ENCODE data around the gene ARHGDIA.
A peak's percentile ranks its signal among the peaks of the same experiment; 100 is the strongest.
"Not testable (repeated sequence)": the region's sequence is repeated elsewhere in the genome, so short reads cannot be mapped to it uniquely, and the experiment has no call there.

DNA sequence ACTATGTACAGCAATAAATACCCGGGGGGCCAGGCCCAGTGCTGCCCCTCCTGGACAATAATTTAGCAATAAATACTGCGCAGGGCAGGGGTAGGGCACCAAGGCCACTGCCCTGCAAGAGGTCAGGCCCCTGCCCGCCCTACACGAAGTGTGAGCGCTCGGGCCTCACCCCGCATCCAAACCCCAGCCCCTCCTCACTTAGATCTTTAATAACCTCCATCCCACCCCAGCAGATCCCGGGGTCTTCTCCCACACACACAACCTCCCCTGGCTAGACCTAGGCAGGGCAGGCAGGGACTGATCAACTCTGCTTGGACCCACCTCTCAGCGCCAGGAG is 47.2 kb upstream of the ARHGDIA start:
- TF ChIP-seq POLR2A (IDR thresholded peaks at IDR 0.05) = not testable (repeated sequence)
- TF ChIP-seq, protein P1, sequence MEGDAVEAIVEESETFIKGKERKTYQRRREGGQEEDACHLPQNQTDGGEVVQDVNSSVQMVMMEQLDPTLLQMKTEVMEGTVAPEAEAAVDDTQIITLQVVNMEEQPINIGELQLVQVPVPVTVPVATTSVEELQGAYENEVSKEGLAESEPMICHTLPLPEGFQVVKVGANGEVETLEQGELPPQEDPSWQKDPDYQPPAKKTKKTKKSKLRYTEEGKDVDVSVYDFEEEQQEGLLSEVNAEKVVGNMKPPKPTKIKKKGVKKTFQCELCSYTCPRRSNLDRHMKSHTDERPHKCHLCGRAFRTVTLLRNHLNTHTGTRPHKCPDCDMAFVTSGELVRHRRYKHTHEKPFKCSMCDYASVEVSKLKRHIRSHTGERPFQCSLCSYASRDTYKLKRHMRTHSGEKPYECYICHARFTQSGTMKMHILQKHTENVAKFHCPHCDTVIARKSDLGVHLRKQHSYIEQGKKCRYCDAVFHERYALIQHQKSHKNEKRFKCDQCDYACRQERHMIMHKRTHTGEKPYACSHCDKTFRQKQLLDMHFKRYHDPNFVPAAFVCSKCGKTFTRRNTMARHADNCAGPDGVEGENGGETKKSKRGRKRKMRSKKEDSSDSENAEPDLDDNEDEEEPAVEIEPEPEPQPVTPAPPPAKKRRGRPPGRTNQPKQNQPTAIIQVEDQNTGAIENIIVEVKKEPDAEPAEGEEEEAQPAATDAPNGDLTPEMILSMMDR (IDR thresholded peaks at IDR 0.05) = peak in 2 of 12 donors; percentile 15 to 19

Measured in heart left ventricle (tissue), 13 donors.